WTC11 (cell line): ENCODE measurements around the gene SNRPD3. TPM values are rescaled to one million over a fixed set of nuclear protein-coding genes. Genes with fewer than 3 reads are reported as not detected.

Experiments
- ATAC-seq: fragments of 200-7000 bp; cut with Tn5 transposase; 2 replicates; pipeline ENCODE4 v1.10.0; 2021; ENCODE audit warnings: mild to moderate bottlenecking, moderate library complexity
- CTCF ChIA-PET: fragments of 300-600 bp; sonication (Branson Sonifier 250); formaldehyde crosslinking; loops from one replicate; lab custom pipeline; 2021; ENCODE audit warnings: antibody characterized with exemption; lab: Charles Lee
- POLR2A ChIA-PET: fragments of 350-600 bp; sonication (Branson Sonifier 250); formaldehyde crosslinking; loops from one replicate; lab custom pipeline; 2021; ENCODE audit warnings: antibody characterized with exemption; lab: Charles Lee
- DNase-seq: peaks from one replicate; pipeline ENCODE4 v3.0.0; 2021; ENCODE audit warnings: low spot score
- H3K27ac Mint-ChIP-seq: 2 replicates; pipeline ENCODE4 v1.8.0; 2021; ENCODE audit warnings: mixed read lengths
- H3K27me3 Mint-ChIP-seq: 2 replicates; pipeline ENCODE4 v1.8.0; 2021; ENCODE audit warnings: low read depth, mild to moderate bottlenecking, moderate library complexity, mixed read lengths
- H3K36me3 Mint-ChIP-seq: 2 replicates; pipeline ENCODE4 v1.8.0; 2021; ENCODE audit warnings: mixed read lengths
- H3K4me1 Mint-ChIP-seq: 2 replicates; pipeline ENCODE4 v1.8.0; 2022; ENCODE audit warnings: mixed read lengths
- H3K4me3 Mint-ChIP-seq: 2 replicates; pipeline ENCODE4 v1.8.0; 2021; ENCODE audit warnings: mild to moderate bottlenecking, moderate library complexity, mixed read lengths
- H3K9me3 Mint-ChIP-seq: 2 replicates; pipeline ENCODE4 v1.8.0; 2021; ENCODE audit warnings: mixed read lengths
- ATF6 ChIP-seq: sonication (generic); formaldehyde crosslinking; IDR thresholded peaks from 2 replicates; pipeline ENCODE4 v1.8.1; 2023; ENCODE audit warnings: mild to moderate bottlenecking, missing genetic modification reagents
- E2F1 ChIP-seq: sonication (generic); formaldehyde crosslinking; IDR thresholded peaks from 2 replicates; pipeline ENCODE4 v1.8.0; 2022; ENCODE audit warnings: mild to moderate bottlenecking, missing genetic modification reagents
- EMX1 ChIP-seq: fragments of 250-450 bp; sonication (Bioruptor Pico); IDR thresholded peaks from 2 replicates; pipeline ENCODE4 v1.8.0; 2021; ENCODE audit warnings: mild to moderate bottlenecking
- FOXK1 ChIP-seq: sonication (generic); formaldehyde crosslinking; IDR thresholded peaks from 2 replicates; pipeline ENCODE4 v1.8.0; 2022; ENCODE audit warnings: mild to moderate bottlenecking, moderate library complexity, missing genetic modification reagents
- FOXP1 ChIP-seq: sonication (generic); formaldehyde crosslinking; IDR thresholded peaks from 2 replicates; pipeline ENCODE4 v1.8.0; 2022; ENCODE audit warnings: missing genetic modification reagents, mild to moderate bottlenecking, moderate library complexity, borderline replicate concordance
- GTF2I ChIP-seq: fragments of 250-450 bp; sonication (Bioruptor Pico); conservative IDR thresholded peaks from 2 replicates; pipeline ENCODE4 v1.4.0; 2021; ENCODE audit warnings: mild to moderate bottlenecking
- IRF1 ChIP-seq: sonication (generic); formaldehyde crosslinking; IDR thresholded peaks from 2 replicates; pipeline ENCODE4 v1.8.0; 2023; ENCODE audit warnings: missing genetic modification reagents
- IRF2 ChIP-seq: sonication (generic); formaldehyde crosslinking; IDR thresholded peaks from 2 replicates; pipeline ENCODE4 v1.8.0; 2022; ENCODE audit warnings: low read depth, missing genetic modification reagents, borderline replicate concordance
- NFE2L1 ChIP-seq: sonication (generic); formaldehyde crosslinking; IDR thresholded peaks from 2 replicates; pipeline ENCODE4 v1.8.1; 2023; ENCODE audit warnings: missing genetic modification reagents
- OVOL2 ChIP-seq: fragments of 250-450 bp; sonication (Bioruptor Pico); IDR thresholded peaks from 2 replicates; pipeline ENCODE4 v1.9.0; 2021; ENCODE audit warnings: mild to moderate bottlenecking, borderline replicate concordance
- TEAD1 ChIP-seq: sonication (generic); formaldehyde crosslinking; IDR thresholded peaks from 2 replicates; pipeline ENCODE4 v1.8.0; 2022; ENCODE audit warnings: mild to moderate bottlenecking, missing genetic modification reagents
- TP53 ChIP-seq: sonication (generic); formaldehyde crosslinking; IDR thresholded peaks from 2 replicates; pipeline ENCODE4 v1.8.1; 2023; ENCODE audit warnings: mild to moderate bottlenecking, missing genetic modification reagents
- ZNF121 ChIP-seq: sonication (generic); formaldehyde crosslinking; IDR thresholded peaks from 2 replicates; pipeline ENCODE4 v1.8.0; 2023; ENCODE audit warnings: missing genetic modification reagents
- ZNF138 ChIP-seq: sonication (generic); formaldehyde crosslinking; conservative IDR thresholded peaks from 2 replicates; pipeline ENCODE4 v1.8.1; 2022; ENCODE audit warnings: mild to moderate bottlenecking, moderate library complexity, missing genetic modification reagents
- ZNF512 ChIP-seq: sonication (generic); formaldehyde crosslinking; IDR thresholded peaks from 2 replicates; pipeline ENCODE4 v1.8.1; 2022; ENCODE audit warnings: missing genetic modification reagents, borderline replicate concordance
- total RNA-seq: library from RNA; stranded (reverse); gene quantifications from 3 replicates; pipeline ENCODE4 v1.2.3, GENCODE V29; 2021

SNRPD3 gene
- total RNA-seq, 1 experiment from 2014 or later: 198 TPM

- no peak for TF ChIP-seq EMX1 (CRISPR knock-in tag)
- no peak for TF ChIP-seq GTF2I (CRISPR knock-in tag)
- no peak for TF ChIP-seq TP53 (CRISPR knock-in tag)
- no peak for TF ChIP-seq IRF2
- no peak for TF ChIP-seq E2F1 (CRISPR knock-in tag)
Observed at GRCh38 chr22:24543679-24544243, 12.0 kb upstream of the SNRPD3 start (continued).

- no peak for TF ChIP-seq ZNF121 (CRISPR knock-in tag)
- TF ChIP-seq IRF1 (CRISPR knock-in tag): no peak
- TF ChIP-seq ATF6 (CRISPR knock-in tag): no peak
- TF ChIP-seq ZNF512 (CRISPR knock-in tag): no peak
- no peak for TF ChIP-seq ZNF138 (CRISPR knock-in tag)
- TF ChIP-seq FOXK1: no peak
- TF ChIP-seq, all 79 proteins: peak for 0
- ATAC-seq: no peak
- POLR2A ChIA-PET: no interaction called here
- Mint-ChIP-seq H3K4me3 (no peak overlapping the region), H3K36me3 (peaks cover 29% of the 10 kb centered on the region), H3K27ac (no peak overlapping the region), H3K4me1 (peaks cover 7% of the 10 kb centered on the region), H3K27me3 (no peaks in the 10 kb centered on the region), H3K9me3 (no peaks in the 10 kb centered on the region)
- DNase-seq: no peak
- CTCF ChIA-PET: interaction anchor here (1.0 kb wide), 1 partner anchor 127 kb away, joined by 3 read pairs; no protein-coding TSS in a partner anchor
Observed at GRCh38 chr22:24548812-24549211, 7.0 kb upstream of the SNRPD3 start.

GRCh38 chr22:24550028-24550901 is 5.5 kb upstream of the SNRPD3 start:
- DNase-seq: no peak
- TF ChIP-seq E2F1 (CRISPR knock-in tag) (no peak), NFE2L1 (CRISPR knock-in tag) (no peak), EMX1 (CRISPR knock-in tag) (no peak), TEAD1 (CRISPR knock-in tag) (no peak), FOXP1 (no peak), OVOL2 (no peak)
- no peaks in the 10 kb centered on the region for H3K9me3 Mint-ChIP-seq
- H3K4me3 Mint-ChIP-seq: no peak overlapping the region
- H3K27ac Mint-ChIP-seq: no peak overlapping the region; the same call in 1 of the 2 replicates
- H3K36me3 Mint-ChIP-seq: peaks cover 25% of the 10 kb centered on the region
- no peaks in the 10 kb centered on the region for H3K27me3 Mint-ChIP-seq
- ChIA-PET CTCF (interaction anchor here (1.1 kb wide), 1 partner anchor 17 kb away, joined by 3 read pairs; no protein-coding TSS in a partner anchor), POLR2A (interaction anchor here (0.7 kb wide), 1 partner anchor 9 kb away, joined by 3 read pairs; no protein-coding TSS in a partner anchor)
- H3K4me1 Mint-ChIP-seq: peaks cover 14% of the 10 kb centered on the region
- ATAC-seq: no peak
